Suppressor macrophage treated with lipopolysaccharide for 1 hour (primary cell): Measurements from ENCODE around the gene MCC.
"Not testable (repeated sequence)": the region's sequence is repeated elsewhere in the genome, so short reads cannot be mapped to it uniquely, and the experiment has no call there.

Experiments used
- DNase-seq, 3 donors: peaks; one replicate each; pipeline ENCODE4 v3.0.0-alpha.2; 2020 to 2022

Gene MCC

DNA sequence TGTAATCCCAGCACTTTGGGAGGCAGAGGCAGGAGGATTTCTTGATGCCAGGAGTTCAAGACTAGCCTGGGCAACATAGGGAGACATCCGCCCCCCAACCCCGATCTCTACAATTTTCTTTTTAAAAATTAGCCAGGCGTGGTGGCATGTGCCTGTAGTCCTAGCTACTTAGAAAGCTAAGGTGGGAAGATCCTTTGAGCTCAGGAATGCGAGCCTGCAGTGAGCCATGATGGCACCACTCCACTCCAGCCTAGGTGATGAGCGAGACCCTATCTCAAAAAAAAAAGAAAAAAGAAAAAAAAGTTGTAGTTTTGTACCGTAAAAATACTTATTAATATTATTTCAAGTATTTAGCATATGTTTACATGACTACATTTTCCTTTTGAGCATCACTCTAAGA is 82.7 kb downstream of the MCC start:
- DNase-seq: no peak

- no peak for DNase-seq
Measured at GRCh38 chr5:113404269-113404668, 84.0 kb downstream of the MCC start.

DNA sequence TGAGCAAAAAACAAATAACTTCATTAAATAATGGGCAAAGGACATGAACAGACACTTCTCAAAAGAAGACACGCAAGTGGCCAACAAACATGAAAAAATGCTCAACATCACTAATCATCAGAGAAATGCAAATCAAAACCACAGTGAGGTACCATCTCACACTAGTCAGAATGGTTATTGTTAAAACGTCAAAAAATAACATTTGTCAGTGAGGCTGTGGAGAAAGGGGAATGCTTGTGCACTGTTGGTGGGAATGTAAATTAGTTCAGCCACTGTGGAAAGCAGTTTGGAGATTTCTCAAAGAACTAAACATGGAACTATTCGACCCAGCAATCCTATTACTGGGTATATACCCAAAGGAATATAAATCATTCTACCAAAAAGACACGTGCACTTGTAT is 90.3 kb downstream of the MCC start:
- DNase-seq: not testable (repeated sequence)

- DNase-seq: no peak
Measured at GRCh38 chr5:113397046-113397445, 91.2 kb downstream of the MCC start.

DNA sequence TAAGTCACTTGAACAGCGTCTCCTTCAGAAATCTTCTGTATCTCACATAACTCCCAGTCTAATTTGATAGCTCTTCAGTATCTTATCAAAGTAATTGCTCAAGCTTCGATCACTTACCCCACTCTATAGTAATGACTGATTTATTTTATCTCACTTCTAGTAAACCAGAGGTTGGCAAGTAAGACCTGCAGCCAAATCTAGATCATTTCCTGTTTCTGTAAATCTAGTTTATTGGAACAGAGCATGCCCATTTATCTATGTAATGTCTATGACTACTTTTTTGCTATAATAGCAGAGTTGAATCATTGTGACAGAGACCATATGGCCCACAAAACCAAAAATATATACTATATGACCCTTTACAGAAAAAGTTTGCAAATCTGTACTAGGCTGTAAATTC is 93.6 kb downstream of the MCC start:
- DNase-seq: no peak

DNA sequence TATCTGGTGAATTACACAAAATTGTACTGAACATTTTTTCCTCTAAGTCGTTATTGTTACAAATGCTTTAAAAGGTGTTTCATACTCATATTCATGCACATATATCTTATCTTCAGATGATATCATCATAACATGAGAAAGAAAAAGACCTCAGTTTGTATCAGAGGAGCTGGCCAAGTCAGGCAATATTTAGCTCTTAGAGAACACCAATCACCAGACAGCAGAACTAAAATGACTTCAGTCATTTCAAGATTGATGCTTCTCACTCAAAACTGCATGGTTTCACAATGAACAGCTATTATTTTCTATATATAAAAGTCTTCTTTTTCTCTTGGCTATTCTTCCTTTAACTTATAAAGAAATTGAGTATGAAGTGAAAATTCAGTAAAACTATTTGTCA is 98.0 kb downstream of the MCC start:
- no peak for DNase-seq

DNA sequence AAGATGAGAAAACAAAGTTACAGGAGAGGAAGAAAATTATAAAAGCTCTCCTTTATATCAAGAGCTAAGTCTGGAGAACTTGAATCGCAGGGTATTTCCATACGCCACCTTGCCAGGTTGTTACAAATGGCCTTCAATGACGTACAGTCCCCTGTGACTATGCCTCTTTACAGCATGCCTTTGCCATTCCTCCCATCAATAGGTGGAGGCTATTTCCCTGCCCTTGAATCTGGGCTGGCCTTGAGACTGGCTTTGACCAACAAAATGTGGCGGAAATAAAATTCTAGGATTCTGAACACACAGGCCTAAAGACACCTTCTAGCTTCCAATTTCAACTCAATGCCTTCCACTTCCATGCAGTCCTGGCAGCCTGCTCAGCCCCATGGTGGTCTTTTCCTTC is 99.1 kb downstream of the MCC start:
- no peak for DNase-seq

DNA sequence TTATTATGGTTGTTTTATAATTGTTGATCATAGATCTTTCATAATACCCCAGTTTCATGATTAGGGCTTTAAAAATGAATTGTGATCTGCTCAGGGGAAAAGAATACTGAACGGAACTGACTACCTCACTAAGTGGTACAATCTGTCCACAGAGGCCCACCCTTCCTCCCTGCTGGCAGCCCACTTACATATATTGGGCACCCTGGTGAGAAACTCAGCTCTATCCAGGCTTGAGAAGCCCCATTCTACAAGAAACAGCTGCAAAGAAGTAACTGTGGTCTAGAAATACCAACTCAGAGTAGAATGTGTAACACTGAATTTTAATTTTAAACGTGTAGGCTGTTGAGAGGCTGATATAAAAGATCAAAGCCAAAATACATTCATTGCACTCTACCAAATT is 100.4 kb downstream of the MCC start:
- no peak for DNase-seq

GRCh38 chr5:113384782-113385285 is 103.4 kb downstream of the MCC start:
- peak; percentile 14 to 44 (median 24) for DNase-seq

DNA sequence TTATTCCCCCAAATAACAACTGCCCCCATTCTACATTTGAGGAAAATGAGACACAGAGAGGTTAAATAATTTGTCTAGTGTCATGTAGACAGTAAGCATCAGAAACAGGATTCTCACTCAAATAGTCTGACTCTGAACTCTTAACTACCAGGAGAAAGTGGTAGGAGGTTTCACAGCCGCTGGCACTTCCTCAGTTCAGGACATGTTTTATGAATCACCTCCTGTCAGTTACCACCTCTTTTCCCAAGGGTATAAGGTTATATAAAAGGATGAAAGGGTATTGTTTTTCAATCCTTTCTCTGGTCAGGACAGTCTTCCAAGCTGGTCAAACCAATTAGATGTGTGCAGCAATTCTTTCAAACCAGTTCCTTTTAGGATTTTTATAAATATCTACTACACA is 105.5 kb downstream of the MCC start:
- DNase-seq: peak; percentile 28 to 55 (median 43)

DNA sequence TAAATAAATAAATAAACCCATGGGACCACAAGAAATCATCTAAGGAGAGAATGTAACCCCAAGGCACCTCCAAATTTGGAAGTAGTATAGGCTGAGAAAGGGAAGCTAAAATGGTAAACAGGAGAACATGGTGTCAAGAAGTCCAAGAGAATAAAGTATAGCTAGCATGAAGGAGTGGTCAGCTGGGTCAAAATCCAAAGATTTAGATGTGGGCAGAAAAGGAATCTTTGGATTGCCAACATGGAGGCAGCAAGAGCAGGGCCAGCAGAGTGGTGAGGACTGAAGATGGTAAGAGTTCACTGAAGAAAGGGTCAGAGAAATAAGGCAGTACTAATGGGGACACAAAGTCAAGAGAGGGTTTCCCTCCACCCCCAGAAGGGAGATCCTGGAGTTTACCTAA is 106.5 kb downstream of the MCC start:
- no peak for DNase-seq

- peak; percentile 43 to 59 (median 46) for DNase-seq
Measured at GRCh38 chr5:113380807-113381326, 107.4 kb downstream of the MCC start.

DNA sequence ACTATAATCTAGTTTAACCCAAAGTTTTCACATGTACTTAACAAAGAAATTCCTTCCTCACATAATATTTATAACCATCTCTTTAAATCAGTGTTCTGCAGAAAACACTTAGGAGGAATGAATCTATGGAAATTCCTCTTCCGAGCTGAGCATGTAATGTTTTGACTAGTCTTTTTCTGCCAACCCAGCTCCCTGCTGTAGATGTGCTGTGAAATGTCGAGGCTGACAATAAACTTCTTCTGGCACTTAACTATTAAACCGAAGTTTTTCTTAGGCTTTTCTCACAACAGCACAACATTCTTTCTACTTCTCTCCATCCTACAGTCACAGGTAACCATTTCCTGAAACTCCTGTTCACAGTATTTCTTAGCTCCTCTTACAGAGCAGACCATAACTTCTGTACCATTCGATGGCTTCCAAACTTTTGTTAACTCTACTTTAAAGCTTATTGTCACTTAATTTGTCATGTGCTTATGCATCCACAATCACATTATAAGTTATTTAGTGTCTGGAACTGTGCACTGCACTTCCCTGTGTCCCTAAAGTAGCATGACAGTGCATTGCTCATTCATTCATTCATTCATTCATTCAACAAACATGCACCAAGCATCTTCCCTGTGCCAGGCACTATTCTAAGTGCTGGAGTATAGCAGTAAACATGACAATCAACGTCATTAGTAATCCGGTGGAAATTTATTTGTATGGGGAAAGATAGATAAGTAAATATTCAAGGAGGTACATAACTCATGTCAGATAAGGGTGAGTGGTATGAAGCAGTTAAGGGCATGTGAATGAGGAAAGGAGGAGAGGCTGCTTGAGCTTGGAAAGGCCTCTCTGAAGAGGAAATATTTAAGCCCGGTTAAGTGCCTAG is 108.1 kb downstream of the MCC start:
- no peak for DNase-seq

DNA sequence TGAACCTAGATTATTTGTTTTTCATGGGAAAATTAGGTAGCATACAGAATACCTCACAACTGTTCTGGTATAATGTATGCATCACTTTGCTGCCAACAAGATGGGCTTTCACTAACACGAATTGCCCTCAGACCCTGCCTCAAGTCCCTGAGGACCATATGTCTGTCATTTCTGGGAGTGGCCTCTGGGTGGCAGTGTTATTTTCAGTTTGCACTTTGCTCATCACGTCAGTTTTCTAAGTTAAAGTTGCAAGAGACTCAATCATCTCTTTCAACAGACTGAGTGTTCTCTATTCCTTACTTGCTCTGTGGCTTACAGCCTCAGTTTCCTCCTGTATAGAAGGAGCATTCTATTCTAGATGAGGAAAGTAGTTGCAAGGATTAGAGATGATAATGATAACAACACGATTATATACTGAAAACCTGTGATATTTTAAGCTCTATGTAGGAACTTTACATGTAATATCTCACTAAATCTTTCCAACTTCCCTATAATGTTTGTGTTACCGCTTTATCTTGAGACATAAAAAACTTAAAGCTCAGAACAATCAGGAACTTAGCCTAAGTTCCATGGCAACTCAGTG is 109.2 kb downstream of the MCC start:
- peak; percentile 71 to 79 (median 77) for DNase-seq

DNA sequence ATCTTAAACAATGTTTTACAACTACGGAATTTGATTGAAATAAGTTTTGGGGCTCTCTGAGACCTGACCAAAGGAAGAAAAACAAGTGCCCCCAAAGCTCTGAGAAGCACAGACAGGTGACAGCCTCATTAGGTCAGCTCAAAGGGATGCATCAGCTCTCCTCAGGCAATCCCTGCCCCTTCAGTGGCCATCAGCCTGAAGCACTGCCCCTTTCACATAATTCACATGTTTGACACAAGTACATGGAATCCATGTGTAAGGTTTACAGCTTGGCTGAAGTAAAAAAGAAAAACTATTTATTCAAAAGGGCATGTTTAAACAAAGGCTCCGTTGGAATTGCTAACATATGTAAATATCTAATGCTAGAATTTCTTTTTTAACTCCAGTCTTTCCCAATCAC is 109.7 kb downstream of the MCC start:
- DNase-seq: no peak

- peak; percentile 7 to 41 (median 40) for DNase-seq
Measured at GRCh38 chr5:113378081-113378480, 110.2 kb downstream of the MCC start.

DNA sequence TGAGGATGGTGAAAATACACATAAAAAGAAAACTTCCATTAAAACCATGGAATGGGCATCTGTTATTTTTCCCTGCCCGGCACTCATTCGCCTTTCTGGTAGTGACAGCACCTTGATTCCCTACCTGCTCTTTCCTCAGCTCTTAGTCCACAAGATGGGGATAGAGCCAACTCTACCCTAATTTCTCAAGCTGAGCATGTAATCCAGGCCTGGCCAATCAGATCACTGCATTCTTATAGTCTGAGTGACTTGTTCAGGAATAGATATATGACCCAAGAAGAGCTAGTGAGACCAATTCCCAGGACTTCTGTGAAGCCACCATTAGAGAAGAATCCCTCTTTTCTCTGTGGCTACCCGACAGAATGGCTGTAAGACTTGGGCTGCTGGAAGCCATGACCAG is 111.6 kb downstream of the MCC start:
- DNase-seq: no peak

- no peak for DNase-seq
Measured at GRCh38 chr5:113375480-113376060, 112.7 kb downstream of the MCC start.

- DNase-seq: peak in 2 of 3 donors; percentile 25 to 42
Measured at GRCh38 chr5:113373426-113373825, 114.8 kb downstream of the MCC start.

DNA sequence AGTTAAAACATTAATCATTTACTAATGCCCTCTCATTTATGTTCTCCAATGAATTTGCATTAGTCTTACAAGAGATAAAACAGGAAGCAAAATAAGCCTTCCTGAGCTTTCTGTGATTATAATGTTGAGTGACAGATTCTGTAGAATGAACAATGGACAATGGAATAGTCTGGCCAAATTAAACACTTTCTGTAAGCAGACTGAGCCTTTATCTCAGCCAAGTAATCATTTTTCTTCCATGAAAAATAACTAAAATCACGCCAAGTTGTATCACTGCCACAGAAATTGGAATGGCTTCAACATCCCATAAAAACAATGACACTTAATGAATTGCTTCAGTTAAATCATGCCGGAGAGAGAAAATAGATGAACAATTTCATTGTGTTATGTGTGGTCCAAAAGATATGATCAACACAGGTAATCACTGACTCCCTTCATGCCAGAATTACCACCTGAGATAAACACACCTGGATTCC is 116.5 kb downstream of the MCC start:
- no peak for DNase-seq

DNA sequence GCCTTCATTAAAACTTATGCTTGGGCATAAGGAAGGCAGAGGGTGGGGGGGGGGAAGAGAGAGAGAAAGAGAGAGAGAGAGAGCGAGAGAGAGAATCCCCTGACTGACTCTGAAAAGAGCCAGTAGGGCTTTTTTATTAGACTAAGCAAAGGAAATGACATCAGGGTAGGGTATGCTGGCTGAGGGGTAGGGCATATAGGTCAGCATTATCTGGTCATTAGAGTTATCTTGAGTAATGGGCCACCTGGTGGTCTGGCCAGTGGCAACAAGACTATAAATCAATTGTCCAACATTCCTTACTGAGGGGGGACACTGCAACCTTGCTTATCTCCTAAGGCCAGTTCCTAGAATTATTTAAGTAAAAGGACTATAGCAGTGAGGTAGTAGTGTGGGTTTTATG is 120.7 kb downstream of the MCC start:
- DNase-seq: no peak

- no peak for DNase-seq
Measured at GRCh38 chr5:113364466-113364865, 123.8 kb downstream of the MCC start.

GRCh38 chr5:113361701-113362100 is 126.6 kb downstream of the MCC start:
- DNase-seq: no peak

GRCh38 chr5:113359419-113359818 is 128.8 kb downstream of the MCC start:
- no peak for DNase-seq
